B cell (primary cell): Measurements from ENCODE around the gene CPM. TPM values are rescaled to one million over a fixed set of nuclear protein-coding genes. Genes with fewer than 3 reads are reported as not detected.

ENCODE experiments used
- ATAC-seq: fragments of 200-7000 bp; cut with Tn5 transposase; one replicate; pipeline ENCODE4 v1.10.0; 2021; ENCODE audit warnings: low read depth, mild to moderate bottlenecking, moderate number of reproducible peaks, moderate library complexity
- CTCF ChIA-PET: fragments of 350-600 bp; sonication (Branson Sonifier 250); formaldehyde crosslinking; loops from one replicate; lab custom pipeline; 2021; ENCODE audit warnings: antibody characterized with exemption, inconsistent platforms; lab: Charles Lee
- POLR2A ChIA-PET: fragments of 350-600 bp; sonication (Branson Sonifier 250); formaldehyde crosslinking; loops from one replicate; lab custom pipeline; 2021; ENCODE audit warnings: antibody characterized with exemption; lab: Charles Lee
- DNase-seq: peaks from one replicate; pipeline ENCODE4 v3.0.0; 2013
- H2AFZ ChIP-seq: 2 replicates; pipeline ENCODE4 v1.6.1; 2012; ENCODE audit warnings: mild to moderate bottlenecking, low read depth, low read length; ENCODE audit not compliant: insufficient read depth, poor library complexity, severe bottlenecking
- H3K27ac ChIP-seq, 2 donors: 1 replicate in 1 of 2; 2 replicates in 1 of 2; pipeline ENCODE4 v1.5.1; 2012 to 2013; ENCODE audit warnings: low read length in 2 of 2, mild to moderate bottlenecking in 2 of 2, moderate library complexity in 1 of 2
- H3K27me3 ChIP-seq, 4 experiments: fragments of 200-600 bp in 1 of 4; sonication (generic) in 1 of 4; replicated peaks in 1 of 4; 1 replicate in 2 of 4; 2 replicates in 2 of 4; pipeline versions ENCODE4 v1.6.1 to v1.7.0; 2013 to 2016; ENCODE audit warnings: low read length in 3 of 4, mild to moderate bottlenecking in 2 of 4, mixed read lengths in 1 of 4, moderate library complexity in 1 of 4; ENCODE audit not compliant: insufficient read depth in 4 of 4, control insufficient read depth in 3 of 4; ENCODE audit errors: control extremely low read depth in 1 of 4
- H3K36me3 ChIP-seq, 2 experiments: replicated peaks in 1 of 2; 1 replicate in 1 of 2; 2 replicates in 1 of 2; pipeline versions ENCODE4 v1.6.1 to v1.7.1; 2013; ENCODE audit warnings: low read length in 1 of 2; ENCODE audit not compliant: insufficient read depth in 2 of 2, control insufficient read depth in 1 of 2; ENCODE audit errors: control extremely low read depth in 1 of 2, extremely low read depth in 1 of 2
- H3K4me1 ChIP-seq, 2 donors: fragments of 200-600 bp in 1 of 2; sonication (generic) in 1 of 2; 1 replicate in 1 of 2; 2 replicates in 1 of 2; pipeline versions ENCODE4 v1.5.1 to v1.6.1; 2013 to 2017; ENCODE audit warnings: low read length in 2 of 2; ENCODE audit not compliant: control insufficient read depth in 2 of 2, insufficient read depth in 2 of 2
- H3K4me2 ChIP-seq: replicated peaks from 2 replicates; pipeline ENCODE3; 2012; ENCODE audit warnings: mild to moderate bottlenecking, low read depth, low read length; ENCODE audit not compliant: poor library complexity, severe bottlenecking
- H3K4me3 ChIP-seq, 5 experiments: fragments of 200-600 bp in 1 of 5; sonication (generic) in 1 of 5; 1 replicate in 3 of 5; 2 replicates in 2 of 5; pipeline versions ENCODE4 v1.5.1 to v1.7.0; 2011 to 2016; ENCODE audit warnings: low read length in 4 of 5, mild to moderate bottlenecking in 4 of 5, low read depth in 2 of 5, control low read depth in 1 of 5, moderate library complexity in 1 of 5; ENCODE audit not compliant: insufficient read depth in 1 of 5; ENCODE audit errors: control extremely low read depth in 1 of 5, extremely low read depth in 1 of 5
- H3K79me2 ChIP-seq: fragments of 200-600 bp; sonication (generic); one replicate; pipeline ENCODE4 v1.6.0; 2016; ENCODE audit warnings: low read length; ENCODE audit not compliant: control insufficient read depth, insufficient read depth
- H3K9ac ChIP-seq: fragments of 200-600 bp; sonication (generic); 2 replicates; pipeline ENCODE4 v1.6.1; 2017; ENCODE audit warnings: mild to moderate bottlenecking, low read length, moderate library complexity
- H3K9me3 ChIP-seq, 3 donors: one replicate each; pipeline versions ENCODE4 v1.6.1 to v1.7.1; 2013; ENCODE audit warnings: low read length in 2 of 3; ENCODE audit not compliant: control insufficient read depth in 2 of 3, insufficient read depth in 1 of 3; ENCODE audit errors: control extremely low read depth in 1 of 3
- H4K20me1 ChIP-seq: 2 replicates; pipeline ENCODE4 v1.6.0; 2012; ENCODE audit warnings: mild to moderate bottlenecking, low read length; ENCODE audit not compliant: insufficient read depth, control insufficient read depth, poor library complexity, severe bottlenecking
- H3K27ac Mint-ChIP-seq: one replicate; pipeline ENCODE4 v1.8.0; 2021; ENCODE audit warnings: mixed read lengths
- H3K27me3 Mint-ChIP-seq: one replicate; pipeline ENCODE4 v1.8.0; 2021; ENCODE audit warnings: mixed read lengths
- H3K4me1 Mint-ChIP-seq: one replicate; pipeline ENCODE4 v1.8.0; 2021; ENCODE audit warnings: mixed read lengths
- H3K4me3 Mint-ChIP-seq: one replicate; pipeline ENCODE4 v1.8.0; 2021; ENCODE audit warnings: mixed read lengths
- H3K9me3 Mint-ChIP-seq: one replicate; pipeline ENCODE4 v1.8.0; 2022; ENCODE audit warnings: mixed read lengths; ENCODE audit not compliant: insufficient read depth
- CTCF ChIP-seq: fragments of 200-600 bp; IDR thresholded peaks from one replicate; pipeline ENCODE4 v1.8.0; 2022; ENCODE audit warnings: antibody characterized with exemption, mild to moderate bottlenecking
- EZH2 ChIP-seq: IDR thresholded peaks from 2 replicates; pipeline ENCODE4 v1.6.1; 2012; ENCODE audit warnings: borderline replicate concordance, low read depth, mild to moderate bottlenecking, moderate library complexity, low read length; ENCODE audit not compliant: insufficient read depth, poor library complexity, severe bottlenecking
- WGBS: methylation state at CpG from one replicate; pipeline ENCODE4 v1.1.5; 2013; ENCODE audit warnings: missing lambda C conversion rate; ENCODE audit not compliant: insufficient coverage; 5-methylcytosine and 5-hydroxymethylcytosine counted together
- intact Hi-C: fragments of 100-400 bp; cut with micrococcal nuclease; formaldehyde crosslinking; loops from one replicate; pipeline ENCODE4 v1.10.0; 2022
- polyA plus RNA-seq: library from polyadenylated mRNA; depleted of rRNA; stranded (reverse); fragments of >200 nt; gene quantifications from 2 replicates; pipeline ENCODE4 v1.2.3, GENCODE V29; 2012
- total RNA-seq, 2 donors: library from RNA; stranded (reverse); fragments of 120-200 nt in 1 of 2; gene quantifications; 1 replicate in 1 of 2; 2 replicates in 1 of 2; pipeline versions ENCODE4 v1.2.3 to v1.2.4, GENCODE V29; 2013 to 2022

Gene CPM
- total and polyA plus RNA-seq, 2 donors (not counting 1 experiment from before 2014, with no cell fraction given), result 1.2 to 5.0 TPM

GRCh38 chr12:68976395-68976841 is 43.4 kb upstream of the CPM start:
- no peak overlapping the region for H3K4me3 ChIP-seq
- H3K4me3 Mint-ChIP-seq, result no peak overlapping the region
- no peaks in the 10 kb centered on the region for H3K36me3 ChIP-seq
- 88% methylated on average over 1 of the region's 2 CpGs for WGBS
- H3K4me1 Mint-ChIP-seq, result peaks cover 9% of the 10 kb centered on the region
- DNase-seq, result no peak
- peaks cover 0 to 4% of the 10 kb centered on the region in 2 donors for H3K4me1 ChIP-seq
- POLR2A ChIA-PET, result no interaction called here
- peaks cover 7% of the 10 kb centered on the region for H3K27me3 Mint-ChIP-seq
- H4K20me1 ChIP-seq, result no peaks in the 10 kb centered on the region
- no peak overlapping the region for H3K9ac ChIP-seq
- H3K27ac ChIP-seq, result no peak overlapping the region
- H3K9me3 ChIP-seq, result peaks cover 0 to 3% (median 0%) of the 10 kb centered on the region in 3 donors
- no peak for ATAC-seq
- CTCF ChIA-PET, result interaction anchor here (0.6 to 1.0 kb wide), 3 partner anchors 104 to 381 kb away, joined by 3 to 4 read pairs (median 3); no protein-coding TSS in a partner anchor
- intact Hi-C loops, result no loop called here
- H2AFZ ChIP-seq, result no peak overlapping the region
- no peak for TF ChIP-seq EZH2
- no peaks in the 10 kb centered on the region for H3K9me3 Mint-ChIP-seq
- no peak overlapping the region for H3K27ac Mint-ChIP-seq
- H3K79me2 ChIP-seq, result no peaks in the 10 kb centered on the region
- H3K4me2 ChIP-seq, result no peak overlapping the region
- no peaks in the 10 kb centered on the region for H3K27me3 ChIP-seq

GRCh38 chr12:68975811-68976210 is 42.8 kb upstream of the CPM start:
- Histone ChIP-seq H3K36me3 (no peaks in the 10 kb centered on the region), H3K27ac (no peak overlapping the region), H3K27me3 (no peaks in the 10 kb centered on the region), H3K9me3 (peaks cover 0 to 1% (median 0%) of the 10 kb centered on the region in 3 donors), H3K79me2 (no peaks in the 10 kb centered on the region), H3K4me3 (no peak overlapping the region), H2AFZ (no peak overlapping the region), H4K20me1 (no peaks in the 10 kb centered on the region), H3K4me1 (peaks cover 0 to 4% of the 10 kb centered on the region in 2 donors), H3K9ac (no peak overlapping the region), H3K4me2 (no peak overlapping the region)
- Mint-ChIP-seq H3K4me1 (peaks cover 9% of the 10 kb centered on the region), H3K27me3 (peaks cover 4% of the 10 kb centered on the region), H3K4me3 (no peak overlapping the region), H3K9me3 (no peaks in the 10 kb centered on the region), H3K27ac (no peak overlapping the region)
- no peak for DNase-seq
- ATAC-seq, result no peak
- POLR2A ChIA-PET, result no interaction called here
- intact Hi-C loops, result no loop called here
- CTCF ChIA-PET, result interaction anchor here (1.0 kb wide), 1 partner anchor 103 kb away, joined by 3 read pairs; no protein-coding TSS in a partner anchor
- WGBS, result no CpG with 5 or more reads among the region's 3 CpGs
- TF ChIP-seq CTCF (no peak), EZH2 (no peak)
